Measurements from ENCODE around the gene PISD.
"Not testable (repeated sequence)": the region's sequence is repeated elsewhere in the genome, so short reads cannot be mapped to it uniquely, and the experiment has no call there.

The PISD gene

GRCh38 chr22:31680861-31681341, 18.9 kb upstream of the PISD start:
- Histone ChIP-seq H3K9ac (ENCODE audit: low read depth, low read length) (no peak overlapping the region), H3K36me3 (ENCODE audit: insufficient read depth, low read depth, low read length) (peaks cover 31% of the 10 kb centered on the region), H3K4me3 (ENCODE audit: low read length) (no peak overlapping the region), H3K4me1 (ENCODE audit: insufficient read depth, low read length) (no peaks in the 10 kb centered on the region; the same call in 1 of the 2 replicates), H3K27me3 (ENCODE audit: insufficient read depth, low read length) (no peaks in the 10 kb centered on the region), H3K9me3 (ENCODE audit: insufficient read depth, low read depth, low read length) (no peaks in the 10 kb centered on the region), H3K27ac (ENCODE audit: low read length) (no peak overlapping the region)

DNA sequence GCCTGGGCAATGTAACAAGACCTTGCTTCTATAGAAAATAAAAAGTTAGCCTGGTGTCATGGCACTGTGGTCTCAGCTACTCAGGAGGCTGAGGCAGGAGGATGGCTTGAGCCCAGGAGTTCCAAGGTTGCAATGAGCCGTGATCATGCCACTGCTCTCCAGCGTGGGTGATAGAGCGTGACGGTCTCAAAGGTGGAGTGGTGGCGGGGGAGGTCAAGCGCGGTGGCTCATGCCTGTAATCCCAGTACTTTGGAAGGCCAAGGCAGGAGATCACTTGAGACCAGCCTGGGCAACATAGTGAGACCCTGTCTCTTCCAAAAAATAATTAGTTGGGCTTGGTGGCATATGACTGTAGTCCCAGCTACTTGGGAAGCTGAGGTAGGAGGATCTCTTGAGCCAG, 16.7 kb upstream of the PISD start:
- Histone ChIP-seq H3K9me3 (ENCODE audit: insufficient read depth, low read depth, low read length) (no peaks in the 10 kb centered on the region), H3K4me3 (ENCODE audit: low read length) (no peak overlapping the region), H3K27ac (ENCODE audit: low read length) (no peak overlapping the region), H3K27me3 (ENCODE audit: insufficient read depth, low read length) (no peaks in the 10 kb centered on the region), H3K9ac (ENCODE audit: low read depth, low read length) (no peak overlapping the region), H3K36me3 (ENCODE audit: insufficient read depth, low read depth, low read length) (peaks cover 10% of the 10 kb centered on the region), H3K4me1 (ENCODE audit: insufficient read depth, low read length) (no peaks in the 10 kb centered on the region; the same call in 1 of the 2 replicates)

DNA sequence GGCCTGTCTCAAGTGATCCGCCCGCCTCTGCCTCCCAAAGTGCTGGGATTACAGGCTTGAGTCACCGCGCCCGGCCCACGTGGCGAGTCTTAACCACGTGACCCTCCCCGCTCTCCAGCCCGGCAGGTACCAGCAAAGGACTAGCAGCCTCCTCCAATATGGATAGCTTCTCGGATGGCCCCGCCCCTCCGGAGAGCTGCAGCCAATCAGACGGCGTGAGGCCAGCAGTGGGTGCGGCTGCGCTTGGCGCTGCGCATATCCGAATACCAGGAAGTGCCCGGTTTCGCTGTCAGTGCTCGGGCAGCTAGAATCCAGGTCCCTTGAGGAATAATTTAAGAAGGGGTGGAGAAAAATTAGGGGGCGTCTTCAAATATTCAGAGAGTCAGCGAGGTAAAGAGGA, 14.7 kb upstream of the PISD start:
- Histone ChIP-seq H3K36me3 (ENCODE audit: insufficient read depth, low read depth, low read length) (no peaks in the 10 kb centered on the region), H3K9me3 (ENCODE audit: insufficient read depth, low read depth, low read length) (no peaks in the 10 kb centered on the region), H3K27me3 (ENCODE audit: insufficient read depth, low read length) (no peaks in the 10 kb centered on the region), H3K9ac (ENCODE audit: low read depth, low read length) (no peak overlapping the region), H3K27ac (ENCODE audit: low read length) (no peak overlapping the region), H3K4me1 (ENCODE audit: insufficient read depth, low read length) (no peaks in the 10 kb centered on the region; the same call in 1 of the 2 replicates), H3K4me3 (ENCODE audit: low read length) (peak overlapping the region; percentile 58; the same call in 1 of the 2 replicates)

DNA sequence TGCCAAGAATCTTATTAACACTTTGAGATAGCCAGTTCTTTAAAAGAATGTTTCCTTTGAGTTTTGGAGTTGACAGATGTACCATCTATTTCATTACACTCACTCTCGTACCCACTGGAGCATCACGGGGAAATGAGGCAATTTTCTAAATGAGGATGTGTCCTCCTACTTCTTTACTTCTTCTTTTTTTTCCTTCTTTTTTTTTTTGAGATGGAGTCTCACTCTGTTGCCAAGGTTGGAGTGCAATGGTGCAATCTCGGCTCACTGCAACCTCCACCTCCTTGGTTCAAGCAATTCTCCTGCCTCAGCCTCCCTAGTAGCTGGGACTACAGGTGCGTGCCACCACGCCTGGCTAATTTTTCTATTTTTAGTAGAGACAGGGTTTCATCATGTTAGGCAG, 12.2 kb upstream of the PISD start:
- H3K27ac ChIP-seq (ENCODE audit: low read length); H3K9me3 ChIP-seq (ENCODE audit: insufficient read depth, low read depth, low read length); H3K4me3 ChIP-seq (ENCODE audit: low read length): not testable (repeated sequence)

GRCh38 chr22:31668849-31669248, 6.8 kb upstream of the PISD start:
- not testable (repeated sequence) for H3K27me3 ChIP-seq (ENCODE audit: insufficient read depth, low read length); H3K27ac ChIP-seq (ENCODE audit: low read length); H3K4me1 ChIP-seq (ENCODE audit: insufficient read depth, low read length); H3K9ac ChIP-seq (ENCODE audit: low read depth, low read length); H3K36me3 ChIP-seq (ENCODE audit: insufficient read depth, low read depth, low read length); H3K4me3 ChIP-seq (ENCODE audit: low read length); H3K9me3 ChIP-seq (ENCODE audit: insufficient read depth, low read depth, low read length)

More for the DNA sequence above, 12.2 kb upstream of the PISD start:
- not testable (repeated sequence) for H3K27me3 ChIP-seq (ENCODE audit: insufficient read depth, low read length); H3K9ac ChIP-seq (ENCODE audit: low read depth, low read length); H3K36me3 ChIP-seq (ENCODE audit: insufficient read depth, low read depth, low read length); H3K4me1 ChIP-seq (ENCODE audit: insufficient read depth, low read length)

DNA sequence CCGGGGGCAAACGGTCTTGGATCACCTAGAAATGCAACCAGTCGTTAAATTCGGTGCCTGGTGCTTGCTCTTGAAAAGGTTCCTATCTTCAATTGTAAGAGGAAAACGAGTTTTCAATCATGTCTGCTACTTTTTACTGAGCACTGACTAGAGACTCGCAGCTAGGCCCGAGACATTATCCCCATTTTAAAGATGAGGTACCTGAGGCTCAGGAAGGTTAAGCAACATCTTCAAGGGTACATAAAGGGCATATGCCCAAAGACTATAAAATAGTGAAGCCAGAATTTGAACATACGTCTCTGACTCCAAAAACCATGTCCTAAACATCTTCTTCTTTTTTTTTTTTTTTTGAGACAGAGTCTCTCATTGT, 638 bp upstream of the PISD start:
- Histone ChIP-seq H3K27me3 (ENCODE audit: insufficient read depth, low read length) (no peaks in the 10 kb centered on the region), H3K4me1 (ENCODE audit: insufficient read depth, low read length) (0 out of 2 replicates have a peak, but pooled peaks cover 3% of the 10 kb centered on the region), H3K36me3 (ENCODE audit: insufficient read depth, low read depth, low read length) (no peaks in the 10 kb centered on the region), H3K9me3 (ENCODE audit: insufficient read depth, low read depth, low read length) (no peaks in the 10 kb centered on the region), H3K9ac (ENCODE audit: low read depth, low read length) (peak overlapping the region; percentile 86; the same call in 1 of the 2 replicates), H3K27ac (ENCODE audit: low read length) (peak overlapping the region; percentile 15), H3K4me3 (ENCODE audit: low read length) (peak overlapping the region; percentile 94)

- H3K27me3 ChIP-seq (ENCODE audit: insufficient read depth, low read length); H3K27ac ChIP-seq (ENCODE audit: low read length); H3K9me3 ChIP-seq (ENCODE audit: insufficient read depth, low read depth, low read length); H3K4me1 ChIP-seq (ENCODE audit: insufficient read depth, low read length); H3K36me3 ChIP-seq (ENCODE audit: insufficient read depth, low read depth, low read length): not testable (repeated sequence)
- Histone ChIP-seq H3K4me3 (ENCODE audit: low read length) (peak overlapping the region; percentile 94), H3K9ac (ENCODE audit: low read depth, low read length) (peak overlapping the region; percentile 86; the same call in 1 of the 2 replicates)
Measured at GRCh38 chr22:31660860-31661341, 1.1 kb downstream of the PISD start.

- Histone ChIP-seq H3K9me3 (ENCODE audit: insufficient read depth, low read depth, low read length) (no peaks in the 10 kb centered on the region), H3K9ac (ENCODE audit: low read depth, low read length) (no peak overlapping the region), H3K27ac (ENCODE audit: low read length) (no peak overlapping the region), H3K4me3 (ENCODE audit: low read length) (no peak overlapping the region), H3K4me1 (ENCODE audit: insufficient read depth, low read length) (0 out of 2 replicates have a peak, but pooled peaks cover 3% of the 10 kb centered on the region), H3K36me3 (ENCODE audit: insufficient read depth, low read depth, low read length) (no peaks in the 10 kb centered on the region), H3K27me3 (ENCODE audit: insufficient read depth, low read length) (no peaks in the 10 kb centered on the region)
Measured at GRCh38 chr22:31659246-31659645, 2.8 kb downstream of the PISD start.

GRCh38 chr22:31654408-31654807, 7.6 kb downstream of the PISD start:
- Histone ChIP-seq H3K36me3 (ENCODE audit: insufficient read depth, low read depth, low read length) (peaks cover 6% of the 10 kb centered on the region; the same call in 1 of the 2 replicates), H3K4me3 (ENCODE audit: low read length) (no peak overlapping the region), H3K27ac (ENCODE audit: low read length) (no peak overlapping the region), H3K4me1 (ENCODE audit: insufficient read depth, low read length) (0 out of 2 replicates have a peak, but pooled peaks cover 2% of the 10 kb centered on the region), H3K9me3 (ENCODE audit: insufficient read depth, low read depth, low read length) (no peaks in the 10 kb centered on the region), H3K9ac (ENCODE audit: low read depth, low read length) (no peak overlapping the region), H3K27me3 (ENCODE audit: insufficient read depth, low read length) (no peaks in the 10 kb centered on the region)

DNA sequence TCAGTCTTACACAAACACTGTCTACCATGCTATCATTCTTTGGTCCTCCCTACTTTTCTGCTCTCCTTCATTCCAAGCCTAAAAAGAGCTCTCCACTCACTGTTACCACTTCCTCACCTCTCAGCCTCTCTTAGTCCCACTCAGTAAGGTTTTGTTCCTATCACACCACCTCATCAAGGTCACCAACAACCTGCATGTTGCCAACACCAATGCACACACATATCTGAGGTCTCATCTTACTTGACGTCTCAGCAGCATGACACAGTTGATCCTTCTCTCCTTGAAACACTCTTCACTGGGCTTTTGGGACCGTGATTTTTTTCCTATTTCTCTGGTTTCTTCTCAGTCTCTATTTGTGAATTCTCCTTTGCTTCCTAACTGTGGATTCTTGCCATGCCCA, 8.1 kb downstream of the PISD start:
- Histone ChIP-seq H3K36me3 (ENCODE audit: insufficient read depth, low read depth, low read length) (peaks cover 9% of the 10 kb centered on the region), H3K9ac (ENCODE audit: low read depth, low read length) (no peak overlapping the region), H3K9me3 (ENCODE audit: insufficient read depth, low read depth, low read length) (no peaks in the 10 kb centered on the region), H3K4me1 (ENCODE audit: insufficient read depth, low read length) (0 out of 2 replicates have a peak, but pooled peaks cover 2% of the 10 kb centered on the region), H3K27ac (ENCODE audit: low read length) (no peak overlapping the region), H3K27me3 (ENCODE audit: insufficient read depth, low read length) (no peaks in the 10 kb centered on the region), H3K4me3 (ENCODE audit: low read length) (no peak overlapping the region)

DNA sequence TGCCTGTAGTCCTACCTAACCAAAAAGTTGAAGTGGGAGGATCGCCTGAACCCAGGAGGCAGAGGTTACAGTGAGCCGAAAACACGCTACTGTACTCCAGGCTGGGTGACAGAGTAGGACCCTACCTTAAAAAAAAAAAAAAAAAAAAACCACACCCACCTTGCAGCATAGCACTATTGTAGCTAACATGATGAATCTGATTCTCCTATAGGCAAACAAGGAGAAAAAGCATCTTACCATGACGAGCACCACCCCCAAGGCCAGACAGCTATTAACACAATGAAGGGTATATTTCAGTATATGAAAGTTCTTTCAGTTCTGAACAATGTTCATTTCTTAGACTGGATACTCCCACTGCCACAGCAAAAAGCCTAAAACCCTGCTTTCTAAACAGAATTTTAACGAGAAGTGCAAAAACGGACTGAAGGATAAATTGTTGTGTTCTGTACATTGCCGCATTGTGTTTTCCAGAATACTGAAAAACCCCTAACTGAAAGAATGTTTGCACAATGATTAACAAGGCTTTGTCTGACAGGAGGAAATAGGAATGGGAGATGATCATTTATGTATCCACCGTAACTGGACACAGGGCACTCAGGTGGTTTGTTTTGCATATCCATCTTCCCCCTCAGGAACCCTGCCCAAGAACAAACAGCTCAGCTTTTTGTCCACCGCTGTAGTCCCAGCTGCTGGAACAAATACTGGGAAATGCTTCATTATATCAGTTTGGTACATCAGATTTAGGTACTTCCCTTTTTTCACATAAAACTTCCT, 8.9 kb downstream of the PISD start:
- peaks cover 4% of the 10 kb centered on the region for H3K4me1 ChIP-seq (ENCODE audit: insufficient read depth, low read length)
- no peaks in the 10 kb centered on the region for H3K27me3 ChIP-seq (ENCODE audit: insufficient read depth, low read length)
- no peaks in the 10 kb centered on the region for H3K9me3 ChIP-seq (ENCODE audit: insufficient read depth, low read depth, low read length)
- no peak overlapping the region for H3K4me3 ChIP-seq (ENCODE audit: low read length)
- H3K27ac ChIP-seq (ENCODE audit: low read length), result no peak overlapping the region
- no peak overlapping the region for H3K9ac ChIP-seq (ENCODE audit: low read depth, low read length)
- peaks cover 14% of the 10 kb centered on the region for H3K36me3 ChIP-seq (ENCODE audit: insufficient read depth, low read depth, low read length)

- Histone ChIP-seq H3K4me1 (ENCODE audit: insufficient read depth, low read length) (peaks cover 13% of the 10 kb centered on the region), H3K4me3 (ENCODE audit: low read length) (no peak overlapping the region), H3K27me3 (ENCODE audit: insufficient read depth, low read length) (no peaks in the 10 kb centered on the region), H3K9me3 (ENCODE audit: insufficient read depth, low read depth, low read length) (no peaks in the 10 kb centered on the region), H3K36me3 (ENCODE audit: insufficient read depth, low read depth, low read length) (peaks cover 24% of the 10 kb centered on the region), H3K9ac (ENCODE audit: low read depth, low read length) (no peak overlapping the region), H3K27ac (ENCODE audit: low read length) (no peak overlapping the region)
Measured at GRCh38 chr22:31652088-31652487, 9.9 kb downstream of the PISD start.
